Thyroid gland (tissue), 4 donors: ENCODE data around the gene PSMD5.

ENCODE experiments used
- POLR2A ChIP-seq, 2 donors: fragments of 450-650 bp; IDR thresholded peaks; one replicate each; pipeline ENCODE4 v1.6.1; 2017; ENCODE audit warnings: antibody characterized with exemption in 2 of 2, mild to moderate bottlenecking in 2 of 2, moderate library complexity in 1 of 2
- TF ChIP-seq, protein P1 (sequence below), 6 experiments: fragments of 200-600 bp in 3 of 6; fragments of 450-650 bp in 3 of 6; sonication (generic) in 3 of 6; IDR thresholded peaks; one replicate each; pipeline ENCODE4 v1.5.1; 2016 to 2019; ENCODE audit warnings: antibody characterized with exemption in 6 of 6, mild to moderate bottlenecking in 2 of 6, inconsistent platforms in 1 of 6, moderate library complexity in 1 of 6

DNA sequence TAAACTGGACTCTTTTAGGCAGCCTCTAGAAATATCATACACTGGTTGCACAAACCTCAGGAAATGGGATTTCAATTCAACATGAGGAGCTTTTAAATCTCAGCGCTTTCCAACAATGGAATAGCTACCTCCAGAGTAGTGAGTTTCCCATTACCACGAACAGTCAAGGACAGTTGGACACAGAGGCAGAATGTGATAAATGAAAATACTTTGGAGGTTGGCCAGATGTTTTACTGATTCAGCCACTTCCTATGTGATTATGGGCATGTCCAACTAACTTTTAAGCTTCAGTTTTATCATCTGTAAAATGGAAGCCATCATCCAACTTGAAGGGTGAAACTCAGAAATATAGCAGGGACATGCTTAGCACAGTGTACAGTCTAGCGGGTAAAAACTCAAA lies 51.6 kb downstream of the PSMD5 start:
- TF ChIP-seq, protein P1, sequence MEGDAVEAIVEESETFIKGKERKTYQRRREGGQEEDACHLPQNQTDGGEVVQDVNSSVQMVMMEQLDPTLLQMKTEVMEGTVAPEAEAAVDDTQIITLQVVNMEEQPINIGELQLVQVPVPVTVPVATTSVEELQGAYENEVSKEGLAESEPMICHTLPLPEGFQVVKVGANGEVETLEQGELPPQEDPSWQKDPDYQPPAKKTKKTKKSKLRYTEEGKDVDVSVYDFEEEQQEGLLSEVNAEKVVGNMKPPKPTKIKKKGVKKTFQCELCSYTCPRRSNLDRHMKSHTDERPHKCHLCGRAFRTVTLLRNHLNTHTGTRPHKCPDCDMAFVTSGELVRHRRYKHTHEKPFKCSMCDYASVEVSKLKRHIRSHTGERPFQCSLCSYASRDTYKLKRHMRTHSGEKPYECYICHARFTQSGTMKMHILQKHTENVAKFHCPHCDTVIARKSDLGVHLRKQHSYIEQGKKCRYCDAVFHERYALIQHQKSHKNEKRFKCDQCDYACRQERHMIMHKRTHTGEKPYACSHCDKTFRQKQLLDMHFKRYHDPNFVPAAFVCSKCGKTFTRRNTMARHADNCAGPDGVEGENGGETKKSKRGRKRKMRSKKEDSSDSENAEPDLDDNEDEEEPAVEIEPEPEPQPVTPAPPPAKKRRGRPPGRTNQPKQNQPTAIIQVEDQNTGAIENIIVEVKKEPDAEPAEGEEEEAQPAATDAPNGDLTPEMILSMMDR (IDR thresholded peaks at IDR 0.05) = no peak
- no peak for TF ChIP-seq POLR2A (IDR thresholded peaks at IDR 0.05)
